ENCODE data around the gene FHOD3. TPM values are rescaled to one million over a fixed set of nuclear protein-coding genes. Genes with fewer than 3 reads are reported as not detected.

Gene FHOD3
- total and polyA plus RNA-seq, 2 of the 13 experiments (the other 11 are each of a cell fraction or from before 2014, with no cell fraction given): 0.07 TPM; not detected in 1

- TF ChIP-seq ZNF512 (CRISPR knock-in tag; IDR thresholded peaks at IDR 0.05) (no peak), KDM3A (CRISPR knock-in tag; IDR thresholded peaks at IDR 0.05; ENCODE audit: low read depth) (peak; percentile 17; the same call in 1 of the 2 replicates), ZNF563 (CRISPR knock-in tag; IDR thresholded peaks at IDR 0.05) (peak; percentile 39; the same call in 1 of the 2 replicates), ZNF503 (CRISPR knock-in tag; IDR thresholded peaks at IDR 0.05) (no peak), POGZ (CRISPR knock-in tag; IDR thresholded peaks at IDR 0.05) (peak; percentile 85), ZNF34 (CRISPR knock-in tag; IDR thresholded peaks at IDR 0.05; ENCODE audit: borderline replicate concordance) (peak; percentile 74; the same call in 1 of the 2 replicates), ZNF768 (CRISPR knock-in tag; IDR thresholded peaks at IDR 0.05) (peak; percentile 41; the same call in 1 of the 2 replicates), ZFP62 (CRISPR knock-in tag; IDR thresholded peaks at IDR 0.05) (no peak), ZNF446 (CRISPR knock-in tag; IDR thresholded peaks at IDR 0.05) (0 out of 2 replicates have a peak, but pooled peaks have one; percentile 30), FUBP1 (CRISPR knock-in tag; IDR thresholded peaks at IDR 0.05; ENCODE audit: borderline replicate concordance) (no peak), SMAD3 (CRISPR knock-in tag; IDR thresholded peaks at IDR 0.05) (0 out of 2 replicates have a peak, but pooled peaks have one; percentile 28), MBD4 (IDR thresholded peaks at IDR 0.05; ENCODE audit: borderline replicate concordance, low read length) (no peak), ZBTB14 (CRISPR knock-in tag; IDR thresholded peaks at IDR 0.05) (peak; percentile 23; the same call in 1 of the 2 replicates), ZNF564 (CRISPR knock-in tag; IDR thresholded peaks at IDR 0.05) (0 out of 2 replicates have a peak, but pooled peaks have one; percentile 24), ZNF607 (CRISPR knock-in tag; IDR thresholded peaks at IDR 0.05; ENCODE audit: borderline replicate concordance) (peak; percentile 82; the same call in 1 of the 2 replicates), ZMYM4 (CRISPR knock-in tag; IDR thresholded peaks at IDR 0.05) (peak; percentile 97), PHF21A (CRISPR knock-in tag; IDR thresholded peaks at IDR 0.05) (peak; percentile 36; the same call in 1 of the 2 replicates), GLI4 (CRISPR knock-in tag; IDR thresholded peaks at IDR 0.05; ENCODE audit: borderline replicate concordance) (0 out of 2 replicates have a peak, but pooled peaks have one; percentile 51), MXD3 (CRISPR knock-in tag; IDR thresholded peaks at IDR 0.05) (peak; percentile 73; the same call in 1 of the 2 replicates), TP53 (CRISPR knock-in tag; conservative IDR thresholded peaks at IDR 0.05) (0 out of 2 replicates have a peak, but pooled peaks have one; percentile 16), BATF2 (CRISPR knock-in tag; IDR thresholded peaks at IDR 0.05) (peak; percentile 62)
Measured at GRCh38 chr18:36828630-36829361, 531.3 kb downstream of the FHOD3 start, which contains the start of the genes KIAA1328 and TPGS2 (continued).

All from HepG2 (cell line).